ENCODE data around the gene CACNG5. TPM values are rescaled to one million over a fixed set of nuclear protein-coding genes. Genes with fewer than 3 reads are reported as not detected.

CACNG5 gene
- total RNA-seq, 2 donors from 2014 or later: 1.8 TPM; not detected in 1

DNA sequence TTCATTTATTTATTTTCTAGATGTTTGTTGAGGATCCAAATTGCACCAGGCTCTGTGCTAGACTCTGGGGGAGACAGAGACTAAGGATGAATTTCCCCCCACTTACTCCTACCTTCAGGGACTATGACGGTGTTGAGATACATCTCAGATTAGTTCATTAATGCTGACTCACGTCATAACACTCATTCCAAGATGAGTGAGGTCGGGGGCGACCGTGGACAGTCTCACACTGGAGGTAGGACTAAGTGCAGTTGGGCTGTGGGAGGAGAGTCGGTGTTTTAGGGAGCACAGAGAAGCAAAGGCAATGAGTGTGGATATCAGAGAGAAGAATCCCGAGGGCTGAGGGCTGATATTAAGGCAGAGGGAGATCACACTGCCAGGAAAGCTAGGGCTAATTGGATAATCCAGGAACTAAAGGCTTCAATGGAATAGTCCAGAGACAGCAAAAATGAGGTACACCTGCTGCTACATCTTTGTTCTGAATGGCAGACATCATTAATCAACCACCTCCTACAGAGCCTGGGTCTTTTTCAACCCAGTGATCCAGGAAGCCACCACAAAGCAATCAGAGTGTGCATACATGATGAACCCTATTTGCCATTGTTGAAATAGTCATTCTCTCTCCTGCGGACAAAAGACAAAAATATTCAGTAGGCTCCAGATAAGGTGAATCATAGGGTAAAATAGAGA lies 91.0 kb downstream of the CACNG5 start:
- no peaks in the 10 kb centered on the region for H3K4me1 ChIP-seq (ENCODE audit: control insufficient read depth, insufficient read depth, low read length)
- no peaks in the 10 kb centered on the region for H3K36me3 ChIP-seq (ENCODE audit: control insufficient read depth, insufficient read depth, low read length)
- no peak overlapping the region for H3K27ac ChIP-seq (ENCODE audit: low read depth, low read length)
- Mint-ChIP-seq H3K4me3 (no peak overlapping the region), H3K4me1 (peaks cover 8% of the 10 kb centered on the region), H3K9me3 (peaks cover 7% of the 10 kb centered on the region), H3K36me3 (ENCODE audit: low read depth) (no peaks in the 10 kb centered on the region), H3K27ac (no peak overlapping the region), H3K27me3 (ENCODE audit: insufficient read depth) (peaks cover 6% of the 10 kb centered on the region)
- no peak for DNase-seq
- H3K9me3 ChIP-seq (ENCODE audit: control insufficient read depth, low read length): no peaks in the 10 kb centered on the region
- 91 to 94% methylated on average over 6 to 8 of the region's 8 CpGs for WGBS, 2 experiments (ENCODE audit: insufficient coverage in 1 of 2, insufficient read length in 1 of 2)
- no peak overlapping the region for H3K9ac ChIP-seq (ENCODE audit: extremely low read depth, low read length, poor library complexity, severe bottlenecking)
- H3K4me3 ChIP-seq (ENCODE audit: low read length): no peak overlapping the region
- H3K27me3 ChIP-seq (ENCODE audit: control insufficient read depth, insufficient read depth, low read length, poor library complexity, severe bottlenecking): no peaks in the 10 kb centered on the region
- TF ChIP-seq CTCF (conservative IDR thresholded peaks at IDR 0.05): no peak

DNA sequence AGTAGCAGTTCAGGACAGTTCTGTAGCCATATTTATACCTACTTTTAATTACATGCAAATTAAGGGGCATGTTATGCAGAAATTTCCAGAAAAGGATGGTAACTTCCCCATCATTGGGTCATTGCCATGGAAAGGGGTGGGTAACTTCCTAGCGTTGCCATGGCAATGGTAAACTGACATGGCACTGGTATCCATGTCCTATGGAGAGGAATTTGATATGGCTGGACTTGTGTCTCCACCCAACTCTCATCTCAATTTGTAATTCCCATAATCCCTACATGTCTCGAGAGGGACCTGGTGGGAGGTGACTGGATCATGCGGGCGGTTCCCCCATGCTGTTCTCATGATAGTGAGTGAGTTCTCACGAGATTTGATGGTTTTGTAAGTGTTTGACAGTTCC lies 94.0 kb downstream of the CACNG5 start:
- Mint-ChIP-seq H3K9me3 (peaks cover 1% of the 10 kb centered on the region), H3K27ac (no peak overlapping the region), H3K27me3 (ENCODE audit: insufficient read depth) (peaks cover 6% of the 10 kb centered on the region), H3K4me1 (peaks cover 2% of the 10 kb centered on the region), H3K36me3 (ENCODE audit: low read depth) (no peaks in the 10 kb centered on the region), H3K4me3 (no peak overlapping the region)
- no peak for TF ChIP-seq CTCF (conservative IDR thresholded peaks at IDR 0.05)
- no peaks in the 10 kb centered on the region for H3K36me3 ChIP-seq (ENCODE audit: control insufficient read depth, insufficient read depth, low read length)
- no peak overlapping the region for H3K4me3 ChIP-seq (ENCODE audit: low read length)
- DNase-seq: peak; percentile 30
- no peaks in the 10 kb centered on the region for H3K27me3 ChIP-seq (ENCODE audit: control insufficient read depth, insufficient read depth, low read length, poor library complexity, severe bottlenecking)
- H3K9ac ChIP-seq (ENCODE audit: extremely low read depth, low read length, poor library complexity, severe bottlenecking): no peak overlapping the region
- whole genome bisulfite sequencing, 2 experiments (ENCODE audit: insufficient coverage in 1 of 2, insufficient read length in 1 of 2): 90 to 100% methylated on average over 1 to 5 of the region's 5 CpGs
- H3K27ac ChIP-seq (ENCODE audit: low read depth, low read length): no peak overlapping the region
- no peaks in the 10 kb centered on the region for H3K9me3 ChIP-seq (ENCODE audit: control insufficient read depth, low read length)
- no peaks in the 10 kb centered on the region for H3K4me1 ChIP-seq (ENCODE audit: control insufficient read depth, insufficient read depth, low read length)

- H3K36me3 Mint-ChIP-seq (ENCODE audit: low read depth): no peaks in the 10 kb centered on the region
- Histone ChIP-seq H3K27ac (ENCODE audit: low read depth, low read length) (no peak overlapping the region), H3K27me3 (ENCODE audit: control insufficient read depth, insufficient read depth, low read length, poor library complexity, severe bottlenecking) (no peaks in the 10 kb centered on the region), H3K36me3 (ENCODE audit: control insufficient read depth, insufficient read depth, low read length) (no peaks in the 10 kb centered on the region), H3K4me1 (ENCODE audit: control insufficient read depth, insufficient read depth, low read length) (no peaks in the 10 kb centered on the region), H3K9me3 (ENCODE audit: control insufficient read depth, low read length) (no peaks in the 10 kb centered on the region), H3K9ac (ENCODE audit: extremely low read depth, low read length, poor library complexity, severe bottlenecking) (no peak overlapping the region), H3K4me3 (ENCODE audit: low read length) (no peak overlapping the region)
- TF ChIP-seq CTCF (conservative IDR thresholded peaks at IDR 0.05): no peak
- peaks cover 6% of the 10 kb centered on the region for H3K27me3 Mint-ChIP-seq (ENCODE audit: insufficient read depth)
- H3K4me1 Mint-ChIP-seq: no peaks in the 10 kb centered on the region
- no peak overlapping the region for H3K4me3 Mint-ChIP-seq
- H3K27ac Mint-ChIP-seq: no peak overlapping the region
- peak; percentile 25 for DNase-seq
- peaks cover 5% of the 10 kb centered on the region for H3K9me3 Mint-ChIP-seq
- WGBS, 2 experiments (ENCODE audit: insufficient coverage in 1 of 2, insufficient read length in 1 of 2): 67% methylated on average over 1 of the region's 1 CpG; no CpG with 5 or more reads in 1 of the 2 experiments
Observed at GRCh38 chr17:66929591-66929990, 94.7 kb downstream of the CACNG5 start.
